ENCODE measurements around the gene PPP1R11. TPM values are rescaled to one million over a fixed set of nuclear protein-coding genes. Genes with fewer than 3 reads are reported as not detected.
"Not testable (repeated sequence)": the region's sequence is repeated elsewhere in the genome, so short reads cannot be mapped to it uniquely, and the experiment has no call there.

The PPP1R11 gene
- total RNA-seq, 1 donor from 2014 or later, result 43.0 TPM

DNA sequence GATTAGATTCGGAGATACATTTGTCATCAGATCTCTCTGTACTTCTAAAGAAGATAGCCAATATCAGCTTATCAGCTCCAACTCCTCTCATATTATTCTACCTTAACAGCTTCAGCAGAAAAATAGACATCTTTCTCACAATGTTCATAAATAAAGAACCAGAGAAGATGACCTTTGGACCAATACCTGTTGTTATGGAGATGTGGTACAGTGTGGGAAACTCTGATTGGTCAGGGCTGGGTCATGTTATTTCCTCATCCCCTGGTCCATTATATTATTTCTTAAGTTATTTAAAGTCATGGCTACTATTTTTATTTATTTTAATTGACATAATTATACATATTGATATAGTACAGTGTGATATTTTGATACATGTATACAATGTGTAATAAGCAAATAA lies 41.8 kb upstream of the PPP1R11 start:
- Mint-ChIP-seq H3K27ac (no peak overlapping the region), H3K4me1 (peaks cover 10% of the 10 kb centered on the region), H3K4me3 (no peak overlapping the region), H3K36me3 (ENCODE audit: low read depth) (peaks cover 8% of the 10 kb centered on the region), H3K9me3 (no peaks in the 10 kb centered on the region), H3K27me3 (no peaks in the 10 kb centered on the region)
- CTCF ChIA-PET, result interaction anchor here (0.7 to 1.7 kb wide), 2 partner anchors 12 to 178 kb away, joined by 3 to 4 read pairs; no protein-coding TSS in a partner anchor
- DNase-seq (no peak), ATAC-seq (ENCODE audit: low read depth) (no peak)
- intact Hi-C loops (cut with micrococcal nuclease), result no loop called here
- POLR2A ChIA-PET, result no interaction called here
- TF ChIP-seq, protein P1, sequence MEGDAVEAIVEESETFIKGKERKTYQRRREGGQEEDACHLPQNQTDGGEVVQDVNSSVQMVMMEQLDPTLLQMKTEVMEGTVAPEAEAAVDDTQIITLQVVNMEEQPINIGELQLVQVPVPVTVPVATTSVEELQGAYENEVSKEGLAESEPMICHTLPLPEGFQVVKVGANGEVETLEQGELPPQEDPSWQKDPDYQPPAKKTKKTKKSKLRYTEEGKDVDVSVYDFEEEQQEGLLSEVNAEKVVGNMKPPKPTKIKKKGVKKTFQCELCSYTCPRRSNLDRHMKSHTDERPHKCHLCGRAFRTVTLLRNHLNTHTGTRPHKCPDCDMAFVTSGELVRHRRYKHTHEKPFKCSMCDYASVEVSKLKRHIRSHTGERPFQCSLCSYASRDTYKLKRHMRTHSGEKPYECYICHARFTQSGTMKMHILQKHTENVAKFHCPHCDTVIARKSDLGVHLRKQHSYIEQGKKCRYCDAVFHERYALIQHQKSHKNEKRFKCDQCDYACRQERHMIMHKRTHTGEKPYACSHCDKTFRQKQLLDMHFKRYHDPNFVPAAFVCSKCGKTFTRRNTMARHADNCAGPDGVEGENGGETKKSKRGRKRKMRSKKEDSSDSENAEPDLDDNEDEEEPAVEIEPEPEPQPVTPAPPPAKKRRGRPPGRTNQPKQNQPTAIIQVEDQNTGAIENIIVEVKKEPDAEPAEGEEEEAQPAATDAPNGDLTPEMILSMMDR (IDR thresholded peaks at IDR 0.05), result no peak

DNA sequence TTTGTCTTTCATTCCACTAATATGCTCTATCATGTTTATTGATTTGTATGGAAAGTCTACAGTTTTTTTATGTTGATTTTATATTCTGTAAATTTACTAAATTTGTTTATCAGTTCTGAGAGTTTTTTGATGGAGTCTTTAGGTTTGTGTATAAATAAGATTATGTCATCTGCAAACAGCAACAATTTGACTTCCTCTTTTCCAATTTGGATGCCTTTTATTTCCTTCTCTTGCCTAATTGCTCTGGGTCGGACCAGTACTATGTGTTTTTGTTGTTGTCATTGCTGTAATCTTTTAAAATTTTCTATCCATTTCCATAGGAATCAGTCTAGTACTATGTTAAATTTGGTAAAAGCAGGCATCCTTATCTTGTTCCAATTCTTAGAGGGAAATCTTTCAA lies 37.4 kb upstream of the PPP1R11 start:
- H3K27ac Mint-ChIP-seq, result no peak overlapping the region
- DNase-seq (no peak), ATAC-seq (ENCODE audit: low read depth) (no peak)
- no peaks in the 10 kb centered on the region for H3K9me3 Mint-ChIP-seq
- intact Hi-C loops (cut with micrococcal nuclease), result no loop called here
- CTCF ChIA-PET, result no interaction called here
- peaks cover 15% of the 10 kb centered on the region for H3K36me3 Mint-ChIP-seq (ENCODE audit: low read depth)
- POLR2A ChIA-PET, result no interaction called here
- TF ChIP-seq, protein P1 (IDR thresholded peaks at IDR 0.05), result no peak
- H3K4me1 Mint-ChIP-seq, result no peaks in the 10 kb centered on the region
- H3K4me3 Mint-ChIP-seq, result no peak overlapping the region
- no peaks in the 10 kb centered on the region for H3K27me3 Mint-ChIP-seq

DNA sequence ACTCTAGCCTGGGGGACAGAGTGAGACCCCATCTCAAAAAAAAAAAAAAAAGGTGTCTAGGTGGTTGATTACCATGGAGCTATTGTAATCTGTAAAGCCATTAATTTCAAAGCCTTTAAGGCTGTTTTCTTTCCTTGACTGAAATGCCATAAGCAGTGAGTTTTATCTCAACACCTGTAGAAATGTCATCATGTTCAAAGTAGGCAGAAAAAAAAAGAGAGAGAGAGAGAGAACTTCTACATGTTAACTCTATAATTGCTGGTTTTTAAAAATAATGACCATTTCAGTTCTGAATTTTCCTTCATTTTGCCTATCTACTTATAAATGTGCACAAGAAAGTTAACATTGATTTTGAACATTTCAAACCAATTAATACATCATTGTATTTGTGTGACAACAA lies 35.6 kb upstream of the PPP1R11 start:
- Mint-ChIP-seq H3K4me3 (no peak overlapping the region), H3K36me3 (ENCODE audit: low read depth) (peaks cover 24% of the 10 kb centered on the region), H3K27ac (no peak overlapping the region), H3K4me1 (no peaks in the 10 kb centered on the region), H3K27me3 (no peaks in the 10 kb centered on the region), H3K9me3 (no peaks in the 10 kb centered on the region)
- DNase-seq, result no peak
- no peak for ATAC-seq (ENCODE audit: low read depth)
- intact Hi-C loops (cut with micrococcal nuclease), result no loop called here
- CTCF ChIA-PET, result no interaction called here
- POLR2A ChIA-PET, result no interaction called here
- TF ChIP-seq, protein P1 (IDR thresholded peaks at IDR 0.05), result no peak

DNA sequence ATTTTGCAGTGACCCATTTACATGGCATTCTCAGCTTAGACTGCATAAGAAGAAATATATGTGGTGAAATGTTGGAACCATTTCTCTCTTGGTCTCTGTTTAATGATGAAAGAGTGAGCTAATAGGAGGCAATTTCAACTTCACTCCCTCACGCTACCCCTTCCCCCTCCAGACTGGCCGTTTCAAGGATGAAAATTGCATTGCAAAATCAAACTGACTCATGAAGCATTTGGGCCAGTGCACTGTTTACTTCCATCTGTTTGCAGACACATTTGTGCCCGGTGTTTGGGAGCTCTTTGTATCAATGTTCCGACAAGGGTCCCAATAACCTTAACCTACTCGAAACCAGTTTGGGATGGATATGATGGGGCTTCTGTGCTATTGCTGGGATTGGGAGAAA lies 33.6 kb upstream of the PPP1R11 start:
- POLR2A ChIA-PET, result not testable (repeated sequence)

DNA sequence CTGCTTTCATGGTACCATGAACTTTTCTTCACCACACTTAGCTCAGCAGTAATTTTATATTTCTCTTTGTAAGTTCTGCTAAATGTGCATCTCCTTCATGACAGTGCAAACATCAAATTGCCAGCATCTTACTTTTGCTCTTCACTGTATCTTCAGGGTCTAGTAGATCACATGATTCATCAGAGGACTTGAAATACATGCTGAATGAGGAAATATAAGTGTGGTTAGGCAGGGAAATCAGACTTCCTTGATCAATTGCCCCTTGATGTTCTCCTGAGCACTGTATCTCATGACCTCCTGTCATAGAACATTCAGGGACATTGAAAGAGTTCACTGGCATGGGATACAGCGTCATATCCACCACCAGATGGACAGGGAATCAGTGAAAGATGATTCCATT lies 31.2 kb upstream of the PPP1R11 start:
- POLR2A ChIA-PET, result no interaction called here
- H3K4me1 Mint-ChIP-seq, result no peaks in the 10 kb centered on the region
- H3K9me3 Mint-ChIP-seq, result no peaks in the 10 kb centered on the region
- CTCF ChIA-PET, result interaction anchor here (2.1 kb wide), 1 partner anchor 188 kb away, joined by 8 read pairs; no protein-coding TSS in a partner anchor
- ATAC-seq (ENCODE audit: low read depth), result no peak
- intact Hi-C loops (cut with micrococcal nuclease), result no loop called here
- no peak overlapping the region for H3K4me3 Mint-ChIP-seq
- H3K36me3 Mint-ChIP-seq (ENCODE audit: low read depth), result peaks cover 24% of the 10 kb centered on the region
- DNase-seq, result no peak
- H3K27ac Mint-ChIP-seq, result no peak overlapping the region
- TF ChIP-seq, protein P1 (IDR thresholded peaks at IDR 0.05), result no peak
- H3K27me3 Mint-ChIP-seq, result no peaks in the 10 kb centered on the region

More for the DNA sequence above, 33.6 kb upstream of the PPP1R11 start:
- H3K4me3 Mint-ChIP-seq; DNase-seq; CTCF ChIA-PET; intact Hi-C loops (cut with micrococcal nuclease); H3K27ac Mint-ChIP-seq; H3K4me1 Mint-ChIP-seq; H3K9me3 Mint-ChIP-seq; H3K27me3 Mint-ChIP-seq; ATAC-seq (ENCODE audit: low read depth): not testable (repeated sequence)
- peaks cover 24% of the 10 kb centered on the region for H3K36me3 Mint-ChIP-seq (ENCODE audit: low read depth)

DNA sequence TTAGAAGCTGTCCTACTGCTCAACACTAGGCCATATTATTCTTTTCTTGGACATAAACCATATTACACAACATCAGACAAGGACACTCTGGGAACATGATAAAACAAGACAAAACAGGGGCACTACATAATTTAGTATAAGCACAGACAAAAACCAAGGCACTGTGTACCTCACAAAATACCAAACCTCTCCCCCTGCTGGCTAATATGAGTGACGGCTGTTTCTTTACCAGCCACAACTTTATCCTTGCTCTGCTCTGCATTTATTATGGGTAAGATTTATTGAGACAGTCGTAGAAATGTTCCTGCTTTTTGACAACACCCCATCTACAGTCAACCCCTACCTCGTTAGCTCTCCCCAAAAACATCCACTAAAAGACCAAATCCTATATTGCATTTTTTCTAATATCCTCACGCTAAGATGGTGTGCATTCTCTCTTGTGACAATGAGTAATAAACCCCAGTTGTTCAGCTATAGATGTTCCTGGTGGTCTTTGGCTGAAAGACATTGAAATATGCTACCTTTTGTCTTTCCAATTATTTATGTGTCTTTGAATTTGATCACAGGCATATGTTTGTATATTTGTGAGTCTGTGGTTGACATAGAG lies 29.7 kb upstream of the PPP1R11 start:
- no peaks in the 10 kb centered on the region for H3K27me3 Mint-ChIP-seq
- H3K9me3 Mint-ChIP-seq, result no peaks in the 10 kb centered on the region
- TF ChIP-seq, protein P1 (IDR thresholded peaks at IDR 0.05), result no peak
- H3K27ac Mint-ChIP-seq, result no peak overlapping the region
- intact Hi-C loops (cut with micrococcal nuclease), result no loop called here
- H3K4me3 Mint-ChIP-seq, result no peak overlapping the region
- ATAC-seq (ENCODE audit: low read depth) (no peak), DNase-seq (no peak)
- CTCF ChIA-PET, result interaction anchor here (0.9 to 2.1 kb wide), 5 partner anchors 10 to 189 kb away, joined by 3 to 8 read pairs (median 4); no protein-coding TSS in a partner anchor
- no peaks in the 10 kb centered on the region for H3K4me1 Mint-ChIP-seq
- peaks cover 25% of the 10 kb centered on the region for H3K36me3 Mint-ChIP-seq (ENCODE audit: low read depth)
- POLR2A ChIA-PET, result no interaction called here
